ENCODE results near the gene TFE3. TPM values are rescaled to one million over a fixed set of nuclear protein-coding genes. Genes with fewer than 3 reads are reported as not detected.

TFE3 gene
- total and polyA plus RNA-seq, 2 donors (not counting 3 experiments of a cell fraction or from before 2014, with no cell fraction given): 22.3 to 37.1 TPM

DNA sequence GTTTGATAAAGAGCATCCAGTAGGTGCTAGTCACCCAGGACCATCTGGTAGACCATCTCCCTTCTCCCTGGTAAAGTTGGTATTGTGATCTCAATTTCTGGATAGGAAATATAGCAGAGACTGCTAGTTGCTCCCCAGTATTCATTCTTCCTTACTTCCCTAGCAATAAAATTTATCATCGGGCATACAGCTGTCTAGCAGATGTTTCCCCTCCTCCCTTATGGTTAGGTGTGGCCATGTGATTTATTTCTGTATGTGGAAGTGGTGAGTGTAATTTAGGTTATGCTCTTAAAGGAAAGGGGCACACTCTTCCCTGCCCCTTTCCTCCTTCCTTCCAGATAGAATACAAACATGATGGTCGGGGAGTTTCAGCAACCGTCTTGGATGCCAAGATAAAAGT is 59.3 kb downstream of the TFE3 start:
- TF ChIP-seq, protein P1, sequence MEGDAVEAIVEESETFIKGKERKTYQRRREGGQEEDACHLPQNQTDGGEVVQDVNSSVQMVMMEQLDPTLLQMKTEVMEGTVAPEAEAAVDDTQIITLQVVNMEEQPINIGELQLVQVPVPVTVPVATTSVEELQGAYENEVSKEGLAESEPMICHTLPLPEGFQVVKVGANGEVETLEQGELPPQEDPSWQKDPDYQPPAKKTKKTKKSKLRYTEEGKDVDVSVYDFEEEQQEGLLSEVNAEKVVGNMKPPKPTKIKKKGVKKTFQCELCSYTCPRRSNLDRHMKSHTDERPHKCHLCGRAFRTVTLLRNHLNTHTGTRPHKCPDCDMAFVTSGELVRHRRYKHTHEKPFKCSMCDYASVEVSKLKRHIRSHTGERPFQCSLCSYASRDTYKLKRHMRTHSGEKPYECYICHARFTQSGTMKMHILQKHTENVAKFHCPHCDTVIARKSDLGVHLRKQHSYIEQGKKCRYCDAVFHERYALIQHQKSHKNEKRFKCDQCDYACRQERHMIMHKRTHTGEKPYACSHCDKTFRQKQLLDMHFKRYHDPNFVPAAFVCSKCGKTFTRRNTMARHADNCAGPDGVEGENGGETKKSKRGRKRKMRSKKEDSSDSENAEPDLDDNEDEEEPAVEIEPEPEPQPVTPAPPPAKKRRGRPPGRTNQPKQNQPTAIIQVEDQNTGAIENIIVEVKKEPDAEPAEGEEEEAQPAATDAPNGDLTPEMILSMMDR (IDR thresholded peaks at IDR 0.05; ENCODE audit: extremely low read depth in 1 of 2, insufficient read depth in 1 of 2, low read depth in 1 of 2, low read length in 2 of 2): no peak
- TF ChIP-seq MYC (IDR thresholded peaks at IDR 0.05; ENCODE audit: low read depth, low read length) (no peak), POLR2A (IDR thresholded peaks at IDR 0.05; ENCODE audit: low read depth, low read length) (no peak), FOS (IDR thresholded peaks at IDR 0.05; ENCODE audit: borderline replicate concordance, insufficient read depth, low read length) (no peak), JUN (IDR thresholded peaks at IDR 0.05; ENCODE audit: borderline replicate concordance, insufficient read depth, insufficient read length, low read depth) (no peak), POLR2AphosphoS5 (IDR thresholded peaks at IDR 0.05; ENCODE audit: insufficient read depth, low read depth, low read length) (no peak), GATA2 (IDR thresholded peaks at IDR 0.05; ENCODE audit: insufficient read depth, insufficient read length, low read depth, low read length) (no peak), EZH2 (IDR thresholded peaks at IDR 0.05; ENCODE audit: borderline replicate concordance, low read depth, low read length, severe bottlenecking) (no peak)
- TF ChIP-seq, protein P2, sequence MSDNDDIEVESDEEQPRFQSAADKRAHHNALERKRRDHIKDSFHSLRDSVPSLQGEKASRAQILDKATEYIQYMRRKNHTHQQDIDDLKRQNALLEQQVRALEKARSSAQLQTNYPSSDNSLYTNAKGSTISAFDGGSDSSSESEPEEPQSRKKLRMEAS (IDR thresholded peaks at IDR 0.05; ENCODE audit: insufficient read depth, insufficient read length): no peak
- Histone ChIP-seq H3K79me2 (ENCODE audit: control insufficient read depth, insufficient read depth, low read length) (no peaks in the 10 kb centered on the region), H4K20me1 (replicated peaks; ENCODE audit: control insufficient read depth, extremely low read depth, insufficient read depth, low read length) (no peaks in the 10 kb centered on the region), H2AFZ (ENCODE audit: low read depth, low read length) (no peak overlapping the region), H3K9me3 (replicated peaks; ENCODE audit: control insufficient read depth, insufficient read depth, low read length) (no peaks in the 10 kb centered on the region), H3K27ac (ENCODE audit: insufficient read depth, low read depth, low read length) (no peak overlapping the region), H3K27me3 (ENCODE audit: control insufficient read depth in 2 of 2, insufficient read depth in 2 of 2, low read length in 2 of 2) (no peaks in the 10 kb centered on the region), H3K36me3 (ENCODE audit: control insufficient read depth in 2 of 2, extremely low read depth in 1 of 2, insufficient read depth in 2 of 2, low read length in 2 of 2) (peaks cover 6 to 33% of the 10 kb centered on the region in 2 experiments), H3K9ac (replicated peaks; ENCODE audit: extremely low read depth, insufficient read depth, low read length) (no peak overlapping the region), H3K4me2 (ENCODE audit: insufficient read depth, low read length) (no peak overlapping the region), H3K4me3 (replicated peaks in 1 of 3; ENCODE audit: insufficient read depth in 1 of 3, low read depth in 1 of 3, low read length in 3 of 3) (no peak overlapping the region), H3K4me1 (ENCODE audit: control insufficient read depth, extremely low read depth, insufficient read depth, low read length) (no peaks in the 10 kb centered on the region), H3K9me1 (replicated peaks; ENCODE audit: control insufficient read depth, extremely low read depth, insufficient read depth, low read length) (no peaks in the 10 kb centered on the region)
- DNase-seq (ENCODE audit: low read depth, low spot score) (no peak), FAIRE-seq (no peak)
- no TSS peak for BruUV-seq (replicated peaks)
- POLR2A ChIA-PET: no interaction called here
- dilution Hi-C loops (cut with MboI; ENCODE audit: extremely low pct_ligation_motif_present, low sequenced_read_pairs): no loop called here
- CTCF ChIA-PET: no interaction called here
- intact Hi-C loops (cut with micrococcal nuclease): no loop called here
